ENCODE results near the gene CEP120. TPM values are rescaled to one million over a fixed set of nuclear protein-coding genes. Genes with fewer than 3 reads are reported as not detected.
"Not testable (repeated sequence)": the region's sequence is repeated elsewhere in the genome, so short reads cannot be mapped to it uniquely, and the experiment has no call there.

CEP120 gene
- total RNA-seq, 1 donor from 2014 or later, result 13.4 TPM

DNA sequence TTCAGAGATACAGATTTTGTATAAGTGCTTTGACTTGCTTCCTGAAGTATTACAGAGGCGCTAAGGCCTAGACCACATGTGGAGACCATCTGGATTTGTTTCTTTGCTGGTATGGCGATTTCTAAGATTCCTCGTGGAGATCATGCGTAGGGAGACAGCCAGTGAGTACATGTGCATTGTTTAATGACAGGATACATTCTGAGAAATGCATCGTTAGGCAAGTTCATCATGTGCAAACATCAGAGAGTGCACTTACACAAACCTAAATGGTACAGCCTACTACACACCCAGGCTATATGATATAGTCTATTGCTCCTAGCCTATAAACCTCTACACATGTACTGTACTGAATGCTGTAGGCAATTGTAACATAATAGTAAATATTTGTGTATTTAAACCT lies 16.5 kb upstream of the CEP120 start:
- DNase-seq (ENCODE audit: low spot score), result no peak

DNA sequence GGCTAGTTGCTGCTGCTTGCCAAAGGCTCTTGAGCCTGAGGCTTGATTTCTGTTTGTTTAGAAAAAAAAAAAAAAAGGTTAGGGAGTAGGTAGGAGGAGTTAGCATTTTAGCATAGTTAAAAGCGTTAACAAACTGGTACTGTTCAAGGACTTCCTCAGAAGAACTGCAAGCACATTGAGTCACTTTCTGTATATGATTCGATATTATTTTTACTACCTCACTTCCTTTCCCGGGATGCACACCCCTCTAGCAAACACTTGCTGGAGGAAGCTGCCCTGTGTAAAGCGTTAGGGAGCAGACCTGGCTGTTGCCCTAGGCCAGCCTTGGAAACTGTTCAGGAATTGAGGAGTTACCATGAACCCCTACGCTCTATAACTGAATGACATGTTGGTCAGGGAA lies 15.7 kb upstream of the CEP120 start:
- DNase-seq (ENCODE audit: low spot score), result no peak

GRCh38 chr5:123438244-123438643 lies 15.0 kb upstream of the CEP120 start:
- no peak for DNase-seq (ENCODE audit: low spot score)

DNA sequence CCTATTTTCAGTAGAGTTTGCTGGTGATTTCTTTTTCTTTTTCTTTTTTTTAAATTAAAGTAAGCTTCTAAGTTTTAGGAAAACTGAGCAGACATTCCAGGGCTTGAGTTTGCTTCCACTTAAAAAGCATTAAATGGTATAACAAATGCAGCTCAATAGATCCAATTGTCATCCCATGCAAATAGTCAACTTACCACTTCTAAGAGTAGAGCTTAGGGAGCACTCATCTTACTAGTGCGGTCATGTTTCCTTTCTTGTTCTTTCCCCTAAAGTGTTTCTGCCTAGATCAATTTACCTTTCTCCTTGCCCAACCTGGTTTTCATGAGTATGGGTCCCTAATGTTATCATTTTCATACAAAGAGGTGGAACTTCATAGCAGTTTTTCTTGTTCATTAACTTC lies 13.0 kb upstream of the CEP120 start:
- DNase-seq (ENCODE audit: low spot score), result no peak

- no peak for DNase-seq (ENCODE audit: low spot score)
Measured at GRCh38 chr5:123434796-123435195, 11.6 kb upstream of the CEP120 start.

GRCh38 chr5:123433596-123433995 lies 10.4 kb upstream of the CEP120 start:
- DNase-seq (ENCODE audit: low spot score), result no peak

DNA sequence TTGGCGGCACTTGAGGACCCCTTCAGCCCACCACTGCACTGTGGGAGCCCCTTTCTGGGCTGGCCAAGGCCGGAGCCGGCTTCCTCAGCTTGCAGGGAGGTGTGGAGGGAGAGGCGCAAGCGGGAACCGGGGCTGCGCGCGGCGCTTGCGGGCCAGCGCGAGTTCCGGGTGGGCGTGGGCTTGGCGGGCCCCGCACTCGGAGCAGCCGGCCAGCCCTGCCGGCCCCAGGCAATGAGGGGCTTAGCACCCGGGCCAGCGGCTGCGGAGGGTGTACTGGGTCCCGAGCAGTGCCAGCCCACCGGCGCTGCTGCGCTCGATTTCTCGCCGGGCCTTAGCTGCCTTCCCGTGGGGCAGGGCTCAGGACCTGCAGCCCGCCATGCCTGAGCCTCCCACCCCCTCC lies 7.2 kb upstream of the CEP120 start:
- not testable (repeated sequence) for DNase-seq (ENCODE audit: low spot score)

DNA sequence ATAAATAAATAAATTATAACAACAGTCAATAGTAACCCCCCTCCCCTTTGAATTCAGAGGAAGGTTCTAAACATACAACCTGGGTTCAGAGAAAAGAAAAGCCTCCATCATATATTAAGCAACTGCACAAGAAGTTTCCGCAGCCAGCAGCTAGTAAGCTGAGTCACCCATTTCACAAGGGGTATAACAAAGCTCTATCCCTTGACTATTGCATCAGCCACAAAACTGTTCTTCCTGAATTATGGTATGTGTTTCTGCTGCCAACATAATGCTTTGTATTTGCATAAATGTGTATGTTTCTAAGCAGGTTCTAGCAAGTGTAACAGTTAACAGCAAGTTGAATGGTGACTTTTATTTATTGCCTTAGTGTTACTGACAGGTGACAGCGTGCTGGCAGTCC lies 6.8 kb upstream of the CEP120 start:
- DNase-seq (ENCODE audit: low spot score), result no peak

DNA sequence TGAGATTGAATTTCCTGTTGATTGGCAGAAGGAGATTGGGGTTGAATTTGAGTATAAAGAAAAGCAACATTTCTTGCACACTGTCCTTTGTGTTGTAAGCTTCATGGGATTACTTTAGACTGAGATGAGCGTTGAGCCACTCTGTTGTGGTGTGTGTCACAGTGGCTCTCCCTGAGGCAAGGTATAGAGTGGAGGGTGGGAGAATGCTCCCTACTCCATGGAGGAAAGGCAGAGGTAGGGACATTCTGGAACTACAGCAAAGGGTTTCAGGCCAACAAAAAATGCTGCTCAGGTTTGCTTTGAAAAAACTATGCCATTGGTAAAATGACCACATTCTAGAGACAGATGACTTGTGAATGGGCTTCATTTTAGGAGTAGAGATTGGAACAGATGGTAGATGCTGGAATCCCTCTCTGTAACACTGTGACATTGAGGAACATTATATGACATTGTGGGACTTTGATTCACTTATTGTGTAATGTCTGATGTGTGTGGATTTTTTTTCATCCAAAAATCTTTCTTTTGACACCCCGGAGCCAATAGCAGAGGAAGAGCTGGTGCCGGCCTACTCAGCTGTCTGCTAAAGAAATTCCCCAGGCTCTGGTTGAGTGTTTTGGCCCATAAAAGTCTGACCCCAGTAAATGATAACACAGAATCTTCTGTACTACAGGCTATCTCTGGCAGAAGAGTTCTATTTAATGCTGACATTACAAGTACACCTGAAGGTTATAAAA lies 6.2 kb upstream of the CEP120 start:
- DNase-seq (ENCODE audit: low spot score), result no peak

DNA sequence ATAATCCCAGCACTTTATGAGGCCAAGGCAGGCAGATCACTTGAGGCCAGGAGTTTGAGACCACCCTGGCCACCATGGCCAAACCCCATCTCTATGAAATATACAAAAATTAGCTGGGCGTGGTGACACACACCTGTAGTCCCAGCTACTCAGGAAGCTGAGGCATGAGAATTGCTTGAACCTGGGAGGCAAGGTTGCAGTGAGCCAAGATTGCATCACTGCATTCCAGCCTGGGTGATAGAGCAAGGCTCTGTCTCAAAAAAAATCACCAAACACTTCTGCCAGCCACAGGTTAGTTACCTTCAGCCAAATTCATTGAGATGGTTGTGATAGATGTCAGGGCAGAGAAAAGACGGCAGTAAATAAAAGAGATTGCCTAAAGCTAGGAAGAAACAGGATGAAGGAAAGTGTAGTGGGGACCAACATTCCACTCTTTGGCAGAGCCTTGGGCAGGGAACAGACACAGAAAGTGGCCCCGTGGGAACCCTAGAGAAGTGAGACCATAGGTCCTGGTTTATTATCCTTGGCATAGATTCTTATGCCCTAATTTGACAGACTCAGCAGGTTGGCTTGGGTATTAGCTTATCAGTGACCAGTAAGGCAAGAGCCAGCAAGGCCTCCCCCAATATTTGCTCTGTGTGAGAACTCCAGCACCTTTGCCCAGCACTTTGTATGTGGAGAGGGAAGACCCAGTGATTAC lies 5.5 kb upstream of the CEP120 start:
- DNase-seq (ENCODE audit: low spot score), result no peak

- no peak for DNase-seq (ENCODE audit: low spot score)
Measured at GRCh38 chr5:123427281-123427680, 4.1 kb upstream of the CEP120 start.

DNA sequence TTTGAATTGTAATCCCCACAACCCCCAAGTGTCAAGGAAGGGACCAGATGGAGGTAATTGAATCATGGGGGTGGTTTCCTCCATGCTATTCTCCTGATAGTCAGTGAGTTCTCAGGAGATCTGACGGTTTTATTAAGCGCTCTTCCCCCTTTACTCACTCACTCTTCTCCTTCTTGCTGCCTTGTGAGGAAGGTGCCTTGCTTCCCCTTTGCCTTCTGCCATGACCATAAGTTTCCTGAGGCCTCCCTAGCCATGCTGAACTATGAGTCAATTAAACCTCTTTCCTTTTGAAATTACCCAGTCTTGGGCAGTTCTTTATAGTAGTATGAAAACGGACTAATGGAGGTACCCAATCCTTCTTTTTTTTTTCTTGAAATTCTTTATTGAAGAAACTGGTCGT lies 2.2 kb upstream of the CEP120 start:
- DNase-seq (ENCODE audit: low spot score), result no peak

- no peak for DNase-seq (ENCODE audit: low spot score)
Measured at GRCh38 chr5:123422433-123423277, 548 bp downstream of the CEP120 start.

DNA sequence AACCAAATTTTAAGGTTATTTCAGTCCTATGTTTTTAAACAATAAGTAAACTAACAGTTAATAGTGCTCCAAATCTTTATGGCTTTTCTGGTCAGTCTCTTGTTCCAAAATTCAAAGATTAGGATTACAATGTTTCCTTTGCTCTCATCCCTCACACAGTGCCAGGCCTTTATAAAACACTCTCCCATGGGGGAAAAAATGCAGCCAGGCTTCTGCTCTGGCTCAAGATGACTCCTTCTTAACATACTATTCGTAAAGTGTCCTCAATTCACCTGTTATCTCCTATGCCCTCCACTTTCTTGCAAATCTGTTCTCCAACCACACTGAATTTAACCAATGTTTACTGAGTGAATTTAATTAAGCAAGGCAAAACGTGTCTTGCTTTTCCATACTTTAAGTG lies 1.4 kb downstream of the CEP120 start:
- no peak for DNase-seq (ENCODE audit: low spot score)

DNA sequence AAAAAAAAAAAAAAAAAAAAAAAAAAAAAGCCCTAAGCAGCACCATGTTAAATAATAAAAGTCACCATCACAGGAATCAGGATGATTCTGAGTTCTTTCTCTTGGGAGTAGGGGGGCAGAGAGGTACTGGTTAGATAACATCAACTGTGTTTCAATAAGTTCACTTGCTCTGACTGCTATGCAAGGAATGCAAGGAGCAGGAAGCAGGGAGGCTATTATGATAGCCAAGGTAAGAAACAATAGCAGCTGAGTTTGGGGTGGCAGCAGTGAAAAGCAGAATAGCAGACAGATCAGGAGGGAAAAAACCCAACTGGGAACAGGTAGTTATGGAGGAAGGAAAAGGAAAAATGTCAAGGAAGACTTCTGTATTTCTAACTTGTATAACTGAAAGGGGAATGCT lies 8.2 kb downstream of the CEP120 start:
- DNase-seq (ENCODE audit: low spot score), result no peak

DNA sequence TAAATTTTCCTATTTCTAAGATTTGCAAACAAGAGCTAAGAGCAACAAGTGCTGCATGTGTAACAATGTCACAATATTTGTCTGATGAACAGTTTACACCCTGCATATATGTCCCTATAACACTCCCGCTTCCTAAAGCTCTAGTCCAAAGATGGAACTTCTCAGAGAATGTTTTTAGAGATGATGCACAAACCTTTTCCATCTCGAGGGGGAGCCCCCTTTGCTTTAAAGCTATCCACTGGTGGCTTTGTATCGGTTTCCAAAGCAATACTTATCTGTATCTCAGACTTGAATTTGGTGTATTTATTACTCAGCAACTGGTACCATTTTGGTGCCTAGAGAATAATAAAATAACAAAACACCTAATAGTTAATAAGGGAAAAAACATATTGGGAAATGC lies 11.0 kb downstream of the CEP120 start:
- no peak for DNase-seq (ENCODE audit: low spot score)

DNA sequence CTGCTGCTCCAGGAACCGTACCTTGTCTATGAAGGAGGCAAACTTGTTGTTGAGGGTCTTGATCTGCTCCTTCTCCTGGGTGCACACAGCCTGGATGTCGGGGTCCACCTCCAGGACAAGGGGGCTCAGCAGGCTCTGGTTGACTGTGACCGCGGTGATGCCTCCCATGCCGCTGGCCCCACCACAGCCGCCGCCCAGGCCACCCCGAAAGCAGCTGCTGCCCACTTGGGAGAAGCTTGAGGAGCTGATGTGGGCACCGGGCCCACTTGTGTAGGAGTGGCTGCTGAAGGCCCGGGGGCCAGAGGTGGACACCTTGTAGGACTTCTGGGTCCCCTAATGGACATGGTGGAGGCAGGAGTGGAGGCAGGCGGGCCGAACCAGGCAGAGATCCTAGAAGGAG lies 21.2 kb downstream of the CEP120 start:
- not testable (repeated sequence) for DNase-seq (ENCODE audit: low spot score)

GRCh38 chr5:123401320-123401719 lies 21.9 kb downstream of the CEP120 start:
- DNase-seq (ENCODE audit: low spot score), result no peak

- DNase-seq (ENCODE audit: low spot score), result not testable (repeated sequence)
Measured at GRCh38 chr5:123400870-123401291, 22.3 kb downstream of the CEP120 start.

GRCh38 chr5:123398058-123398733 lies 25.0 kb downstream of the CEP120 start:
- no peak for DNase-seq (ENCODE audit: low spot score)

DNA sequence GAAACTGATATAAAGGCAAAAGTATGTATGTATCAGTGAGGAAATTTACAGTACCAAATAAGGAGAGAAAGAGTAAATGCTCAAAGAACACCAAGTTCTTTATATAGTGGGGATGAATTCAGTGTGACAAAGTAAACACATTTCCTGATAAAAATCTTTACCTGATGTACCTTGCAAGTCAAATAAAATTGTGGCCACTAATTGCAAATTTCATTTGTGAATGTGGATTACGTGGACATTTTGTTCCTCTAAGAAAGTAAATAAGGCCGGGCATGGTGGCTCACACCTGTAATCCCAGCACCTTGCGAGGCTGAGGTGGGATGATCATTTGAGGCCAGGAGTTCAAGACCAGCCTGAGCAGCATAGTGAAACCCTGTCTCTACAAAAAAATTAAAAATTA lies 25.7 kb downstream of the CEP120 start:
- no peak for DNase-seq (ENCODE audit: low spot score)
